Esophagus squamous epithelium (tissue), 4 donors: Measurements from ENCODE around the gene PMM2.
"Not testable (repeated sequence)": the region's sequence is repeated elsewhere in the genome, so short reads cannot be mapped to it uniquely, and the experiment has no call there.

ENCODE experiments used
- POLR2A ChIP-seq, 4 donors: fragments of 450-650 bp; IDR thresholded peaks; one replicate each; pipeline ENCODE4 v1.6.1; 2017; ENCODE audit warnings: antibody characterized with exemption in 4 of 4, mild to moderate bottlenecking in 4 of 4, moderate library complexity in 3 of 4
- TF ChIP-seq, protein P1 (sequence below), 6 experiments: fragments of 450-650 bp in 4 of 6; fragments of 200-600 bp in 2 of 6; sonication (generic) in 2 of 6; IDR thresholded peaks; one replicate each; pipeline ENCODE4 v1.5.1; 2016 to 2019; ENCODE audit warnings: antibody characterized with exemption in 6 of 6, mild to moderate bottlenecking in 4 of 6, moderate library complexity in 4 of 6

DNA sequence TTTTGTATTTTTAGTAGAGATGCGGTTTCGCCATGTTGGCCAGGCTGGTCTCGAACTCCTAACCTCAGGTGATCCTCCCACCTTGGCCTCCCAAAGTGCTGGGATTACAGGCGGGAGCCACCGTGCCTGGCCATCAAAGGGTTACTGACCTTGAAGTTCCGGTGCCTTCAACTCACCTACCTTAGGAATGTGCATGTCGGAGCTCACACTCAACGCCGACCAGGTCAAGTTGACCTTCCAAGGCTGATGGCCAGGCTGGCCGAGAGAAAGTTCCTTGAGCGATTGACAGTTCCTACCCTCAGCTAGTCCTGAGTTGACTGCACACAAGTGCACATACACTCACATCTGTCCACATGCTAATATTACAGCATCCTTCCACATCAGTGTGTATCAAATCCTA, 11.3 kb upstream of the PMM2 start:
- TF ChIP-seq, protein P1, sequence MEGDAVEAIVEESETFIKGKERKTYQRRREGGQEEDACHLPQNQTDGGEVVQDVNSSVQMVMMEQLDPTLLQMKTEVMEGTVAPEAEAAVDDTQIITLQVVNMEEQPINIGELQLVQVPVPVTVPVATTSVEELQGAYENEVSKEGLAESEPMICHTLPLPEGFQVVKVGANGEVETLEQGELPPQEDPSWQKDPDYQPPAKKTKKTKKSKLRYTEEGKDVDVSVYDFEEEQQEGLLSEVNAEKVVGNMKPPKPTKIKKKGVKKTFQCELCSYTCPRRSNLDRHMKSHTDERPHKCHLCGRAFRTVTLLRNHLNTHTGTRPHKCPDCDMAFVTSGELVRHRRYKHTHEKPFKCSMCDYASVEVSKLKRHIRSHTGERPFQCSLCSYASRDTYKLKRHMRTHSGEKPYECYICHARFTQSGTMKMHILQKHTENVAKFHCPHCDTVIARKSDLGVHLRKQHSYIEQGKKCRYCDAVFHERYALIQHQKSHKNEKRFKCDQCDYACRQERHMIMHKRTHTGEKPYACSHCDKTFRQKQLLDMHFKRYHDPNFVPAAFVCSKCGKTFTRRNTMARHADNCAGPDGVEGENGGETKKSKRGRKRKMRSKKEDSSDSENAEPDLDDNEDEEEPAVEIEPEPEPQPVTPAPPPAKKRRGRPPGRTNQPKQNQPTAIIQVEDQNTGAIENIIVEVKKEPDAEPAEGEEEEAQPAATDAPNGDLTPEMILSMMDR (IDR thresholded peaks at IDR 0.05): not testable (repeated sequence)
- TF ChIP-seq POLR2A (IDR thresholded peaks at IDR 0.05): not testable (repeated sequence)
